ENCODE measurements around the gene PLA2G4A. TPM values are rescaled to one million over a fixed set of nuclear protein-coding genes. Genes with fewer than 3 reads are reported as not detected.

Gene PLA2G4A
- total and polyA plus RNA-seq, 7 donors: 0.24 to 0.71 (median 0.44) TPM

DNA sequence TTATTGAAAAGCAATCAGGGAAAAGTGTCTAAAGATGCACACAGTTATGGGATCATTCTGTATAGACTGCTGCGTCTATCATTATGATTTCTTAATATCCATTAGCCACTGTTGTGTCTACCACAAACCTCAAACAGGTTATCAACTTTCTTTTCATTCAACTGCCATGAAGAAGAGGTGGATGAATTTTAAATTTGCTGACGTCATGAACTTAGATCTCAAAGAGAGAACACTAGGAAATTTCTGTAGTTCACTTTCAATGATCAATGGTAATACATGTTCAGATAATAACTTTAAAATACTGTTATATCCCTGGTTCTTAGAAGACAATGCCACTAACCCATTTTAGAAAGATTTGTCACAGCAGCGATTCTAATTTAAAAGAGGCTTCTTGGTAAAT, 6.7 kb downstream of the PLA2G4A start:
- WGBS, 3 donors: 84 to 90% (median 89%) methylated on average over 3 of the region's 3 CpGs
- no peaks in the 10 kb centered on the region for H3K9me3 ChIP-seq
- no peaks in the 10 kb centered on the region for H3K27me3 ChIP-seq (ENCODE audit: insufficient read depth in 3 of 3, low read length in 2 of 3)
- DNase-seq (no peak), ATAC-seq (no peak)
- intact Hi-C loops (cut with DNase I): no loop called here
- TF ChIP-seq, protein P1, sequence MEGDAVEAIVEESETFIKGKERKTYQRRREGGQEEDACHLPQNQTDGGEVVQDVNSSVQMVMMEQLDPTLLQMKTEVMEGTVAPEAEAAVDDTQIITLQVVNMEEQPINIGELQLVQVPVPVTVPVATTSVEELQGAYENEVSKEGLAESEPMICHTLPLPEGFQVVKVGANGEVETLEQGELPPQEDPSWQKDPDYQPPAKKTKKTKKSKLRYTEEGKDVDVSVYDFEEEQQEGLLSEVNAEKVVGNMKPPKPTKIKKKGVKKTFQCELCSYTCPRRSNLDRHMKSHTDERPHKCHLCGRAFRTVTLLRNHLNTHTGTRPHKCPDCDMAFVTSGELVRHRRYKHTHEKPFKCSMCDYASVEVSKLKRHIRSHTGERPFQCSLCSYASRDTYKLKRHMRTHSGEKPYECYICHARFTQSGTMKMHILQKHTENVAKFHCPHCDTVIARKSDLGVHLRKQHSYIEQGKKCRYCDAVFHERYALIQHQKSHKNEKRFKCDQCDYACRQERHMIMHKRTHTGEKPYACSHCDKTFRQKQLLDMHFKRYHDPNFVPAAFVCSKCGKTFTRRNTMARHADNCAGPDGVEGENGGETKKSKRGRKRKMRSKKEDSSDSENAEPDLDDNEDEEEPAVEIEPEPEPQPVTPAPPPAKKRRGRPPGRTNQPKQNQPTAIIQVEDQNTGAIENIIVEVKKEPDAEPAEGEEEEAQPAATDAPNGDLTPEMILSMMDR (IDR thresholded peaks at IDR 0.05): no peak
- no peak overlapping the region for H3K27ac ChIP-seq
- no peaks in the 10 kb centered on the region for H3K36me3 ChIP-seq (ENCODE audit: insufficient read depth in 1 of 2, low read depth in 1 of 2)
- no peak overlapping the region for H3K4me3 ChIP-seq
- H3K4me1 ChIP-seq: no peaks in the 10 kb centered on the region

DNA sequence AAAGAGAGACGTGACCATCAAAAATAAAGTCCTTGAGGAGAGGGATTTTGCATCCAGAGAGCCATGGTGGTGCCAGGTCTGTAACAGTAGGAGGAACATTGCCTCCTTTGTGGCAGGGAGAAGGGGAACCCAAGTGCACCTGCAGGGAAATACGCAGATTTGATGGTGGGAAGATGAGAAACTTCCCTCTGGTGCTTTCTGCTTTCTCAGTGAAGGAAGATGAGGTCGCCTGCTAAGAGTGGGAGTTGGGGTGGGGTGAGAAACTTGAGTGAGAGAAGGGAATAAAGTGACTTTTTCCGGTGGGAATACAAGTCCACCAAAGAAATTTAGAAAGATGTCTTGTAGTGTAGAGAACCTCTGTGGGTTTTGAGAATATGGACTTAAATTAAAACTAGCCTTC, 9.1 kb downstream of the PLA2G4A start:
- WGBS, 3 donors: 77 to 80% (median 79%) methylated on average over 4 of the region's 4 CpGs
- no peaks in the 10 kb centered on the region for H3K36me3 ChIP-seq (ENCODE audit: insufficient read depth in 1 of 2, low read depth in 1 of 2)
- H3K27me3 ChIP-seq (ENCODE audit: insufficient read depth in 3 of 3, low read length in 2 of 3): no peaks in the 10 kb centered on the region
- no peaks in the 10 kb centered on the region for H3K4me1 ChIP-seq
- no peaks in the 10 kb centered on the region for H3K9me3 ChIP-seq
- no peak overlapping the region for H3K27ac ChIP-seq
- ATAC-seq (no peak), DNase-seq (no peak)
- intact Hi-C loops (cut with DNase I): no loop called here
- H3K4me3 ChIP-seq: no peak overlapping the region
- TF ChIP-seq, protein P1 (IDR thresholded peaks at IDR 0.05): no peak

DNA sequence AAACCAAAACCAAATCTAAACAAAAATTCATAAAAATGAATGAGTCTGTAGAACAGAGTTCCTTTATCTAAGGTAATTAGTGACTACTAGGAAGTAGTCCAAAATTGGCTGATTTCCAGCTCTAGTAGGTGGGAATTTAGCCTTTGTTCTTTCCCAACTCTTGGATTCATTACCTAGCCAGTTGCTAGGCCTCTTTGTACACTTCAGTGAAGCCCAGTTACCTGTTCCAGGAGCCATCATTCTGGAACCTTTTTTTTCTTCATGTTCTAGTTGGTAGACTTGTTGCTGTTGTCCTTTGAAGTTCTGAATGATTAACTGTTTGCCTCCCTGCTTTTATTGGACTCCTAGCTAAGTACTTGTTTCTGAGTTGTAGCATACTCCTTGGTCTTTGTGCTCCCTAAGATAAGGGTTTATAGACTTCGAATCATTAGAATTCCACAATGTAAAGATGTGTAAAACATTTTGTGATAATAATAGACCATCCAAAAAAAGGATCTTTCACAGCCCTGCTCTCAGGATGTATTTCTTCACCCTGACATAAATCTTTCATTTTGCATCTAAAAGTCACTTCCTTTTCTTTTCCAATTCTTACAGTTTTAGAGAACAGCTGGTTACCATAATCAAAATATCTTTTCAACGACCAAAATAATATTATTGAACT, 9.8 kb downstream of the PLA2G4A start:
- Histone ChIP-seq H3K27me3 (ENCODE audit: insufficient read depth in 3 of 3, low read length in 2 of 3) (no peaks in the 10 kb centered on the region), H3K36me3 (ENCODE audit: insufficient read depth in 1 of 2, low read depth in 1 of 2) (no peaks in the 10 kb centered on the region), H3K9me3 (no peaks in the 10 kb centered on the region), H3K27ac (no peak overlapping the region), H3K4me1 (no peaks in the 10 kb centered on the region), H3K4me3 (no peak overlapping the region)
- TF ChIP-seq, protein P1 (IDR thresholded peaks at IDR 0.05): no peak
- intact Hi-C loops (cut with DNase I): no loop called here
- WGBS, 3 donors: 41 to 51% (median 45%) methylated on average over 2 of the region's 2 CpGs
- DNase-seq (no peak), ATAC-seq (no peak)

DNA sequence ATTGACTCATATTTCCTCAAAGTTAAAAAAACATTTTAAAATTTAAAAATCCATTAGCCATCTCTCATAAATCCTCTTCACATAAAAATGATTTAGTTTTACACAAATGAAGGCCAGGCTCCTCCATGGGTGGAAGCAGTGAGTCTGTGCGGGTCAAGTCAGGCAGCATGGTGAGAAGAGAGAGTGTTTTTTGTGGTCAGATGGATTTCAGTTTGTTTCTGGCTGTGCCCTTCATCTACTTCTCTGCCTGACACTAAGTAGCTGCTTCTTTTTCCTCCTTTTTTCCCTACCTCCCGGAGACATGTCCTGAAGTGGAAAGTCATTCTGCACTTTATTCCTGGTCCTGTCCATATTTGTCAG, 10.3 kb downstream of the PLA2G4A start:
- no peaks in the 10 kb centered on the region for H3K4me1 ChIP-seq
- no peaks in the 10 kb centered on the region for H3K36me3 ChIP-seq (ENCODE audit: insufficient read depth in 1 of 2, low read depth in 1 of 2)
- no peak overlapping the region for H3K4me3 ChIP-seq
- H3K9me3 ChIP-seq: no peaks in the 10 kb centered on the region
- H3K27ac ChIP-seq: no peak overlapping the region
- WGBS, 3 donors: 51 to 58% (median 57%) methylated on average over 2 of the region's 2 CpGs
- ATAC-seq: no peak
- intact Hi-C loops (cut with DNase I): no loop called here
- TF ChIP-seq, protein P1 (IDR thresholded peaks at IDR 0.05): no peak
- H3K27me3 ChIP-seq (ENCODE audit: insufficient read depth in 3 of 3, low read length in 2 of 3): no peaks in the 10 kb centered on the region
- no peak for DNase-seq

DNA sequence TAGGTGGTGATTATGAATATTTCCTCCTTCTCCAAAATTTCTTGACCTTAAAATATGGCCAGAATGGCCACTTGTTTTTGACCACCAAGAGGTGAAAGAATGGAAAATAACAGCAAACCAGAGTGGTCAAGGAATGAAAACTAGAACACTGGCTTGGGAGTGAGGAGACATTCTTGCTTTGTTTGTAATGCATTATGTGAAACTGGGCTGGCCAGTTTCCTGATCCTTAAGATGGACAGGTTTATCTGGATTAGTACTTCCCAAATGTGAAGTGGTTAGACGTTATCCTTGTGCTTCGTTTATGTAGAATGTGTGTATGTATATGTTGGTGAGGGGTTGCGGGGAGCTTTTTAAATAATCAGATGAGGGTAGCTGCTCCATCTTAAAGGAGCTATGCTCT, 12.8 kb downstream of the PLA2G4A start:
- no peaks in the 10 kb centered on the region for H3K9me3 ChIP-seq
- DNase-seq (no peak), ATAC-seq (no peak)
- H3K4me1 ChIP-seq: no peaks in the 10 kb centered on the region
- 77 to 88% (median 85%) methylated on average over 3 of the region's 3 CpGs for WGBS, 3 donors
- intact Hi-C loops (cut with DNase I): no loop called here
- H3K36me3 ChIP-seq (ENCODE audit: insufficient read depth in 1 of 2, low read depth in 1 of 2): no peaks in the 10 kb centered on the region
- no peaks in the 10 kb centered on the region for H3K27me3 ChIP-seq (ENCODE audit: insufficient read depth in 3 of 3, low read length in 2 of 3)
- TF ChIP-seq, protein P1 (IDR thresholded peaks at IDR 0.05): no peak
- H3K27ac ChIP-seq: no peak overlapping the region
- no peak overlapping the region for H3K4me3 ChIP-seq
